ENCODE measurements around the gene VHLL.

VHLL gene

GRCh38 chr1:156310962-156311361 lies 11.9 kb upstream of the VHLL start:
- no peak for TF ChIP-seq CTCF (IDR thresholded peaks at IDR 0.05)
- no peak for DNase-seq (ENCODE audit: low spot score)
- Histone ChIP-seq H3K27ac (no peak overlapping the region), H3K4me3 (no peak overlapping the region)

GRCh38 chr1:156308078-156308477 lies 9.0 kb upstream of the VHLL start:
- no peak overlapping the region for H3K27ac ChIP-seq
- DNase-seq (ENCODE audit: low spot score) = no peak
- no peak for TF ChIP-seq CTCF (IDR thresholded peaks at IDR 0.05)
- H3K4me3 ChIP-seq = no peak overlapping the region

- H3K27ac ChIP-seq = no peak overlapping the region
- H3K4me3 ChIP-seq = no peak overlapping the region
- no peak for DNase-seq (ENCODE audit: low spot score)
- TF ChIP-seq CTCF (IDR thresholded peaks at IDR 0.05) = no peak
Observed at GRCh38 chr1:156305215-156305614, 6.1 kb upstream of the VHLL start.

- no peak for DNase-seq (ENCODE audit: low spot score)
- TF ChIP-seq CTCF (IDR thresholded peaks at IDR 0.05) = no peak
- Histone ChIP-seq H3K4me3 (no peak overlapping the region), H3K27ac (no peak overlapping the region)
Observed at GRCh38 chr1:156303241-156303640, 4.1 kb upstream of the VHLL start.

GRCh38 chr1:156295391-156295947 lies 3.6 kb downstream of the VHLL start, which contains the start of gene GLMP:
GLMP (minus strand) TSS chr1:156295679; CDS start chr1:156295645, 34 bp downstream.
- Histone ChIP-seq H3K27ac (peak within 1 kb of the TSS; percentile 66 to 72), H3K4me3 (peak within 1 kb of the TSS; percentile 80)
- TF ChIP-seq CTCF (IDR thresholded peaks at IDR 0.05) = no peak
- no peak for DNase-seq (ENCODE audit: low spot score)

GRCh38 chr1:156293895-156294294 lies 5.2 kb downstream of the VHLL start:
- Histone ChIP-seq H3K4me3 (no peak overlapping the region), H3K27ac (no peak overlapping the region)
- TF ChIP-seq CTCF (IDR thresholded peaks at IDR 0.05) = no peak
- no peak for DNase-seq (ENCODE audit: low spot score)

GRCh38 chr1:156293098-156293434 lies 6.0 kb downstream of the VHLL start:
- DNase-seq (ENCODE audit: low spot score) = no peak
- Histone ChIP-seq H3K27ac (no peak overlapping the region), H3K4me3 (no peak overlapping the region)
- TF ChIP-seq CTCF (IDR thresholded peaks at IDR 0.05) = no peak
